ENCODE data around the gene VWA5B1. TPM values are rescaled to one million over a fixed set of nuclear protein-coding genes. Genes with fewer than 3 reads are reported as not detected.

The VWA5B1 gene
- total RNA-seq, 1 experiment from 2014 or later: not detected

GRCh38 chr1:20324704-20325406, 34.2 kb downstream of the VWA5B1 start:
- CTCF ChIA-PET: interaction anchor here (0.6 kb wide), 1 partner anchor 112 kb away, joined by 7 read pairs; no protein-coding TSS in a partner anchor
- Mint-ChIP-seq H3K4me3 (ENCODE audit: low read depth, unreplicated experiment) (no peak overlapping the region), H3K27ac (ENCODE audit: unreplicated experiment) (no peak overlapping the region), H3K36me3 (ENCODE audit: insufficient read depth, unreplicated experiment) (no peaks in the 10 kb centered on the region), H3K9me3 (ENCODE audit: low read depth, unreplicated experiment) (no peaks in the 10 kb centered on the region), H3K4me1 (ENCODE audit: low read depth, unreplicated experiment) (peaks cover 10% of the 10 kb centered on the region), H3K27me3 (ENCODE audit: unreplicated experiment) (peaks cover 75% of the 10 kb centered on the region)
- no TSS peak for BruUV-seq (replicated peaks)
- intact Hi-C loops (cut with micrococcal nuclease; ENCODE audit: unreplicated experiment): no loop called here
- no peak for TF ChIP-seq CTCF (IDR thresholded peaks at IDR 0.05; ENCODE audit: unreplicated experiment)
- no peak for DNase-seq

- no TSS peak for BruUV-seq (replicated peaks)
- H3K27me3 Mint-ChIP-seq (ENCODE audit: unreplicated experiment): peaks cover 72% of the 10 kb centered on the region
- intact Hi-C loops (cut with micrococcal nuclease; ENCODE audit: unreplicated experiment): no loop called here
- CTCF ChIA-PET: no interaction called here
- DNase-seq: no peak
- no peak for TF ChIP-seq CTCF (IDR thresholded peaks at IDR 0.05; ENCODE audit: unreplicated experiment)
- no peak overlapping the region for H3K4me3 Mint-ChIP-seq (ENCODE audit: low read depth, unreplicated experiment)
- no peaks in the 10 kb centered on the region for H3K36me3 Mint-ChIP-seq (ENCODE audit: insufficient read depth, unreplicated experiment)
- H3K4me1 Mint-ChIP-seq (ENCODE audit: low read depth, unreplicated experiment): peaks cover 10% of the 10 kb centered on the region
- no peaks in the 10 kb centered on the region for H3K9me3 Mint-ChIP-seq (ENCODE audit: low read depth, unreplicated experiment)
- no peak overlapping the region for H3K27ac Mint-ChIP-seq (ENCODE audit: unreplicated experiment)
Observed at GRCh38 chr1:20325407-20325843, 34.8 kb downstream of the VWA5B1 start.

GRCh38 chr1:20325844-20326420, 35.3 kb downstream of the VWA5B1 start:
- intact Hi-C loops (cut with micrococcal nuclease; ENCODE audit: unreplicated experiment): no loop called here
- no peak overlapping the region for H3K27ac Mint-ChIP-seq (ENCODE audit: unreplicated experiment)
- no peak overlapping the region for H3K4me3 Mint-ChIP-seq (ENCODE audit: low read depth, unreplicated experiment)
- H3K4me1 Mint-ChIP-seq (ENCODE audit: low read depth, unreplicated experiment): peaks cover 10% of the 10 kb centered on the region
- no TSS peak for BruUV-seq (replicated peaks)
- H3K27me3 Mint-ChIP-seq (ENCODE audit: unreplicated experiment): peaks cover 72% of the 10 kb centered on the region
- CTCF ChIA-PET: no interaction called here
- no peak for DNase-seq
- TF ChIP-seq CTCF (IDR thresholded peaks at IDR 0.05; ENCODE audit: unreplicated experiment): no peak
- no peaks in the 10 kb centered on the region for H3K9me3 Mint-ChIP-seq (ENCODE audit: low read depth, unreplicated experiment)
- H3K36me3 Mint-ChIP-seq (ENCODE audit: insufficient read depth, unreplicated experiment): no peaks in the 10 kb centered on the region

- intact Hi-C loops (cut with micrococcal nuclease; ENCODE audit: unreplicated experiment): no loop called here
- peaks cover 66% of the 10 kb centered on the region for H3K27me3 Mint-ChIP-seq (ENCODE audit: unreplicated experiment)
- CTCF ChIA-PET: no interaction called here
- no TSS peak for BruUV-seq (replicated peaks)
- H3K36me3 Mint-ChIP-seq (ENCODE audit: insufficient read depth, unreplicated experiment): no peaks in the 10 kb centered on the region
- H3K27ac Mint-ChIP-seq (ENCODE audit: unreplicated experiment): no peak overlapping the region
- peaks cover 10% of the 10 kb centered on the region for H3K4me1 Mint-ChIP-seq (ENCODE audit: low read depth, unreplicated experiment)
- no peak for DNase-seq
- H3K4me3 Mint-ChIP-seq (ENCODE audit: low read depth, unreplicated experiment): no peak overlapping the region
- H3K9me3 Mint-ChIP-seq (ENCODE audit: low read depth, unreplicated experiment): no peaks in the 10 kb centered on the region
- TF ChIP-seq CTCF (IDR thresholded peaks at IDR 0.05; ENCODE audit: unreplicated experiment): no peak
Observed at GRCh38 chr1:20327467-20327866, 36.8 kb downstream of the VWA5B1 start.
